ENCODE data around the gene ABCA5.

Gene ABCA5

GRCh38 chr17:69228018-69228417 is 98.9 kb downstream of the ABCA5 start:
- TF ChIP-seq ZNF565 (CRISPR knock-in tag; conservative IDR thresholded peaks at IDR 0.05; ENCODE audit: low read depth) (no peak), GLIS3 (CRISPR knock-in tag; IDR thresholded peaks at IDR 0.05) (no peak), SNAI2 (CRISPR knock-in tag; IDR thresholded peaks at IDR 0.05) (no peak), ZNF8 (CRISPR knock-in tag; IDR thresholded peaks at IDR 0.05) (no peak)
- TF ChIP-seq, protein P1, sequence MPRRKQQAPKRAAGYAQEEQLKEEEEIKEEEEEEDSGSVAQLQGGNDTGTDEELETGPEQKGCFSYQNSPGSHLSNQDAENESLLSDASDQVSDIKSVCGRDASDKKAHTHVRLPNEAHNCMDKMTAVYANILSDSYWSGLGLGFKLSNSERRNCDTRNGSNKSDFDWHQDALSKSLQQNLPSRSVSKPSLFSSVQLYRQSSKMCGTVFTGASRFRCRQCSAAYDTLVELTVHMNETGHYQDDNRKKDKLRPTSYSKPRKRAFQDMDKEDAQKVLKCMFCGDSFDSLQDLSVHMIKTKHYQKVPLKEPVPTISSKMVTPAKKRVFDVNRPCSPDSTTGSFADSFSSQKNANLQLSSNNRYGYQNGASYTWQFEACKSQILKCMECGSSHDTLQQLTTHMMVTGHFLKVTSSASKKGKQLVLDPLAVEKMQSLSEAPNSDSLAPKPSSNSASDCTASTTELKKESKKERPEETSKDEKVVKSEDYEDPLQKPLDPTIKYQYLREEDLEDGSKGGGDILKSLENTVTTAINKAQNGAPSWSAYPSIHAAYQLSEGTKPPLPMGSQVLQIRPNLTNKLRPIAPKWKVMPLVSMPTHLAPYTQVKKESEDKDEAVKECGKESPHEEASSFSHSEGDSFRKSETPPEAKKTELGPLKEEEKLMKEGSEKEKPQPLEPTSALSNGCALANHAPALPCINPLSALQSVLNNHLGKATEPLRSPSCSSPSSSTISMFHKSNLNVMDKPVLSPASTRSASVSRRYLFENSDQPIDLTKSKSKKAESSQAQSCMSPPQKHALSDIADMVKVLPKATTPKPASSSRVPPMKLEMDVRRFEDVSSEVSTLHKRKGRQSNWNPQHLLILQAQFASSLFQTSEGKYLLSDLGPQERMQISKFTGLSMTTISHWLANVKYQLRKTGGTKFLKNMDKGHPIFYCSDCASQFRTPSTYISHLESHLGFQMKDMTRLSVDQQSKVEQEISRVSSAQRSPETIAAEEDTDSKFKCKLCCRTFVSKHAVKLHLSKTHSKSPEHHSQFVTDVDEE (CRISPR knock-in tag; IDR thresholded peaks at IDR 0.05) = no peak
- no peak for ATAC-seq

GRCh38 chr17:69227541-69227940 is 99.4 kb downstream of the ABCA5 start:
- no peak for ATAC-seq
- TF ChIP-seq PATZ1 (CRISPR knock-in tag; IDR thresholded peaks at IDR 0.05; ENCODE audit: borderline replicate concordance) (no peak), ZNF70 (CRISPR knock-in tag; IDR thresholded peaks at IDR 0.05) (no peak), BACH2 (CRISPR knock-in tag; IDR thresholded peaks at IDR 0.05; ENCODE audit: borderline replicate concordance) (no peak), ZC3H10 (CRISPR knock-in tag; IDR thresholded peaks at IDR 0.05) (no peak), CSRNP3 (CRISPR knock-in tag; IDR thresholded peaks at IDR 0.05) (no peak), ARNTL (CRISPR knock-in tag; IDR thresholded peaks at IDR 0.05; ENCODE audit: borderline replicate concordance, low read depth) (no peak), ZFP3 (CRISPR knock-in tag; IDR thresholded peaks at IDR 0.05) (no peak), ISL1 (CRISPR knock-in tag; IDR thresholded peaks at IDR 0.05) (no peak), ESRRG (CRISPR knock-in tag; IDR thresholded peaks at IDR 0.05) (no peak)
- TF ChIP-seq, protein P2, sequence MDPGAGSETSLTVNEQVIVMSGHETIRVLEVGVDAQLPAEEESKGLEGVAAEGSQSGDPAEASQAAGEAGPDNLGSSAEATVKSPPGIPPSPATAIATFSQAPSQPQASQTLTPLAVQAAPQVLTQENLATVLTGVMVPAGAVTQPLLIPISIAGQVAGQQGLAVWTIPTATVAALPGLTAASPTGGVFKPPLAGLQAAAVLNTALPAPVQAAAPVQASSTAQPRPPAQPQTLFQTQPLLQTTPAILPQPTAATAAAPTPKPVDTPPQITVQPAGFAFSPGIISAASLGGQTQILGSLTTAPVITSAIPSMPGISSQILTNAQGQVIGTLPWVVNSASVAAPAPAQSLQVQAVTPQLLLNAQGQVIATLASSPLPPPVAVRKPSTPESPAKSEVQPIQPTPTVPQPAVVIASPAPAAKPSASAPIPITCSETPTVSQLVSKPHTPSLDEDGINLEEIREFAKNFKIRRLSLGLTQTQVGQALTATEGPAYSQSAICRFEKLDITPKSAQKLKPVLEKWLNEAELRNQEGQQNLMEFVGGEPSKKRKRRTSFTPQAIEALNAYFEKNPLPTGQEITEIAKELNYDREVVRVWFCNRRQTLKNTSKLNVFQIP (CRISPR knock-in tag; IDR thresholded peaks at IDR 0.05; ENCODE audit: borderline replicate concordance, low read depth) = no peak
- TF ChIP-seq, protein P1 (CRISPR knock-in tag; IDR thresholded peaks at IDR 0.05) = no peak

DNA sequence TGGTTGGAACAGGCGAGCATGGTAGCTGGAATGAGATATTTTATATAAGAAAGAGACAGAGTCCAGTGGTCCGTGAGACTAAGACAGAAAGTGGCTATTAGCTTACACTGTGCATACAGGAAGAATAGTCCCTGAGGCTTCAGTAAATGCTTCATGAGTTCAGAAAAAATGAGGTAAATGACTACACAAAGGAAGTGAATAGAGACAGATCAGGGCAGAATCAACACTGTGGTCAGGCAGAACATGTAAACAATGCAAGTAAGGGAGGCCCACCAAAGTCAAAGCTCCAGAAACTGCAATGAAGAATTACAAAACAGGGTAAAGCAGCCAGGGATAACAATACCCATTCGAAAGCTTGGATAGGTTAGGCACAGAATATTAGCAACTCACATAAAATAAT is 103.1 kb downstream of the ABCA5 start:
- TF ChIP-seq, protein P2 (CRISPR knock-in tag; IDR thresholded peaks at IDR 0.05; ENCODE audit: borderline replicate concordance, low read depth) = no peak
- no peak for TF ChIP-seq ZNF565 (CRISPR knock-in tag; conservative IDR thresholded peaks at IDR 0.05; ENCODE audit: low read depth)
- TF ChIP-seq RARB (CRISPR knock-in tag; IDR thresholded peaks at IDR 0.05) = no peak
- TF ChIP-seq OSR1 (CRISPR knock-in tag; IDR thresholded peaks at IDR 0.05) = no peak
- TF ChIP-seq, protein P1 (CRISPR knock-in tag; IDR thresholded peaks at IDR 0.05) = no peak
- TF ChIP-seq ZC3H10 (CRISPR knock-in tag; IDR thresholded peaks at IDR 0.05) = no peak
- no peak for TF ChIP-seq ESRRG (CRISPR knock-in tag; IDR thresholded peaks at IDR 0.05)
- ATAC-seq = peak; percentile 31; the same call in 1 of the 3 replicates
